K562 (cell line): ENCODE measurements around the gene CIAO3. TPM values are rescaled to one million over a fixed set of nuclear protein-coding genes. Genes with fewer than 3 reads are reported as not detected.

Experiments used
- CC2D1A ChIP-seq: fragments of 450-650 bp; IDR thresholded peaks from 2 replicates; pipeline ENCODE4 v1.6.1; 2017; ENCODE audit warnings: mild to moderate bottlenecking
- CCAR2 ChIP-seq: fragments of 200-400 bp; formaldehyde crosslinking; IDR thresholded peaks from 2 replicates; pipeline ENCODE4 v1.6.1; 2017; ENCODE audit warnings: mild to moderate bottlenecking, low read depth, low read length
- ESRRB ChIP-seq: fragments of 250-450 bp; sonication (Bioruptor Pico); IDR thresholded peaks from 2 replicates; pipeline ENCODE4 v1.5.0; 2020; ENCODE audit warnings: mild to moderate bottlenecking, moderate library complexity, borderline replicate concordance
- FOXJ2 ChIP-seq: fragments of 200-800 bp; sonication (Bioruptor generic); IDR thresholded peaks from 2 replicates; pipeline ENCODE4 v1.6.1; 2016; ENCODE audit warnings: missing genetic modification characterization, missing compliant biosample characterization
- KAT8 ChIP-seq: fragments of 450-650 bp; IDR thresholded peaks from 2 replicates; pipeline ENCODE4 v1.6.1; 2016; ENCODE audit warnings: low read depth, mild to moderate bottlenecking
- KLF1 ChIP-seq: fragments of 450-650 bp; IDR thresholded peaks from 2 replicates; pipeline ENCODE4 v1.6.1; 2016; ENCODE audit warnings: missing genetic modification characterization, missing compliant biosample characterization
- LARP7 ChIP-seq: fragments of 450-650 bp; IDR thresholded peaks from 2 replicates; pipeline ENCODE4 v1.6.1; 2016
- NFRKB ChIP-seq: fragments of 450-650 bp; IDR thresholded peaks from 2 replicates; pipeline ENCODE4 v1.6.1; 2016; ENCODE audit warnings: low read depth
- PRMT5 ChIP-seq: sonication (generic); formaldehyde crosslinking; IDR thresholded peaks from 2 replicates; pipeline ENCODE4 v1.5.0; 2020; ENCODE audit warnings: missing genetic modification reagents
- SMARCC2 ChIP-seq: fragments of 450-650 bp; IDR thresholded peaks from 2 replicates; pipeline ENCODE4 v1.6.1; 2017; ENCODE audit warnings: antibody characterized with exemption, moderate library complexity, mild to moderate bottlenecking, low read depth
- SMC3 ChIP-seq: conservative IDR thresholded peaks from 2 replicates; pipeline ENCODE4 v1.6.1; 2011; ENCODE audit warnings: low read depth, low read length, improper control_type of control experiment; ENCODE audit not compliant: insufficient read depth
- TBP ChIP-seq: optimal IDR thresholded peaks from 2 replicates; pipeline ENCODE3; 2011; ENCODE audit warnings: low read depth, low read length, improper control_type of control experiment
- TCF7 ChIP-seq: sonication (generic); IDR thresholded peaks from 2 replicates; pipeline ENCODE4 v1.6.1; 2016; ENCODE audit warnings: antibody characterized with exemption, borderline replicate concordance
- TEAD4 ChIP-seq, 2 experiments: sonication (generic) in 1 of 2; formaldehyde crosslinking in 1 of 2; IDR thresholded peaks; 2 replicates each; pipeline versions ENCODE4 v1.6.1 to v1.8.0; 2012 to 2022; ENCODE audit warnings: borderline replicate concordance in 1 of 2, inconsistent platforms in 1 of 2, low read length in 1 of 2, mild to moderate bottlenecking in 1 of 2, missing genetic modification reagents in 1 of 2
- ZNF766 ChIP-seq: fragments of 200-800 bp; sonication (Bioruptor generic); conservative IDR thresholded peaks from 2 replicates; pipeline ENCODE4 v1.6.1; 2016; ENCODE audit warnings: missing genetic modification characterization, missing compliant biosample characterization
- ZSCAN32 ChIP-seq: fragments of 450-650 bp; formaldehyde crosslinking; IDR thresholded peaks from 2 replicates; pipeline ENCODE4 v1.4.0; 2020; ENCODE audit warnings: mild to moderate bottlenecking, moderate library complexity
- polyA plus RNA-seq, 8 experiments: library from polyadenylated mRNA; depleted of rRNA in 4 of 8; stranded (reverse) in 5 of 8; unstranded in 3 of 8; fragments of >200 nt; fragmentation: Nextera tagmentation in 2 of 8; fragmentation: Illumina TruSeq in 1 of 8; extraction: Ambion mirVana in 2 of 8; extraction: Trizol in 1 of 8; gene quantifications; 2 replicates each; pipeline versions ENCODE4 v1.2.1 to v1.2.3, GENCODE V29; 2011 to 2014; ENCODE audit warnings: inconsistent platforms in 1 of 8, missing spikeins in 1 of 8
- total RNA-seq, 7 experiments: library from RNA; depleted of rRNA in 6 of 7; stranded (reverse); fragments of >200 nt in 6 of 7; fragmentation: Illumina TruSeq in 2 of 7; extraction: Trizol in 2 of 7; gene quantifications; 2 replicates each; pipeline versions ENCODE4 v1.2.1 to v1.2.3, GENCODE V29; 2011 to 2021; ENCODE audit warnings: low replicate concordance in 1 of 7
- TF ChIP-seq, protein P1 (sequence below): fragments of 200-800 bp; sonication (Bioruptor generic); IDR thresholded peaks from 2 replicates; pipeline ENCODE4 v1.6.1; 2016; ENCODE audit warnings: missing genetic modification characterization, missing compliant biosample characterization
- TF ChIP-seq, protein P2 (sequence below): fragments of 250-450 bp; sonication (Bioruptor Pico); IDR thresholded peaks from 2 replicates; pipeline ENCODE4 v1.4.0; 2020; ENCODE audit warnings: mild to moderate bottlenecking, moderate library complexity, borderline replicate concordance
- TF ChIP-seq, protein P3 (sequence below): fragments of 250-450 bp; sonication (Bioruptor Pico); IDR thresholded peaks from 2 replicates; pipeline ENCODE4 v1.5.0; 2021
- TF ChIP-seq, protein P4 (sequence below): fragments of 450-650 bp; IDR thresholded peaks from 2 replicates; pipeline ENCODE4 v1.6.1; 2016; ENCODE audit warnings: low read depth, mild to moderate bottlenecking, moderate library complexity

The CIAO3 gene
- total and polyA plus RNA-seq, 9 of the 15 experiments (the other 6 are each of a cell fraction or from before 2014, with no cell fraction given) = 2.2 to 35.6 (median 18.7) TPM

DNA sequence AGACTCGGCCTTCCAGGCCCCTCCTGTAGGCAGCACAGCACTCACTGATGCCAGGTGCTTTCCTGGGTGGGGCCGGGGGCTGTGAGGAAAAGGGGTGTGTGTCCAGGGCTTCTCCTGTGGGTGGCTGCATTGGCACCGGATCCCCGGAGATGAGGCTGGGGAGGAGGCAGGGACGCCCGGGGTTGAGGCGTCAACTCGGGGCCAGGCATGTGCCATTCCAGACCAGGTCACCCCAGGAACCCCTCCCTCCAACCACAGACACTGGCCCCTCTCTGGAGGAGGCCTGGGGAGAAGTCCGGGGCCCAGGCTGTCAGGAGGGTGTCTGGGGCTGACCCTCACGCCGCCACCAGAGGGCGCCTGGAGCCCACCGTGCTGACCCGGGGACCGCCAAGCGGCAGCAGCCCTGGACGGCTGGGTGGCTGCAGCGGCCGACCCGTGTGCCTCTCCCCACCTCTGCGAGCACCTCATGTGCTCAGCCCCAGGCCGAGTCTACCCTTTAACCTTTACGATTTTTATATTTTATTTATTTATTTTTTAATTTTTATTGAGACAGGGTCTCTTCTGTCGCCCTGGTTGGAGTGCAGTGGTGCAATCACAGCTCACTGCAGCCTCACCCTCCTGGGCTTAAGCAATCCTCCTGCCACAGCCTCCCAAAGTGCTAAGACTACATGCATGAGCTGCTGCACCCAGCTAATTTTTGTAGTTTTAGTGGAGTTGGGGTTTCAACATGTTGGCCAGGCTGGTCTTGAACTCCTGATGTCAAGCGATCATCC is 29.1 kb downstream of the CIAO3 start (continued):
- TF ChIP-seq, protein P1, sequence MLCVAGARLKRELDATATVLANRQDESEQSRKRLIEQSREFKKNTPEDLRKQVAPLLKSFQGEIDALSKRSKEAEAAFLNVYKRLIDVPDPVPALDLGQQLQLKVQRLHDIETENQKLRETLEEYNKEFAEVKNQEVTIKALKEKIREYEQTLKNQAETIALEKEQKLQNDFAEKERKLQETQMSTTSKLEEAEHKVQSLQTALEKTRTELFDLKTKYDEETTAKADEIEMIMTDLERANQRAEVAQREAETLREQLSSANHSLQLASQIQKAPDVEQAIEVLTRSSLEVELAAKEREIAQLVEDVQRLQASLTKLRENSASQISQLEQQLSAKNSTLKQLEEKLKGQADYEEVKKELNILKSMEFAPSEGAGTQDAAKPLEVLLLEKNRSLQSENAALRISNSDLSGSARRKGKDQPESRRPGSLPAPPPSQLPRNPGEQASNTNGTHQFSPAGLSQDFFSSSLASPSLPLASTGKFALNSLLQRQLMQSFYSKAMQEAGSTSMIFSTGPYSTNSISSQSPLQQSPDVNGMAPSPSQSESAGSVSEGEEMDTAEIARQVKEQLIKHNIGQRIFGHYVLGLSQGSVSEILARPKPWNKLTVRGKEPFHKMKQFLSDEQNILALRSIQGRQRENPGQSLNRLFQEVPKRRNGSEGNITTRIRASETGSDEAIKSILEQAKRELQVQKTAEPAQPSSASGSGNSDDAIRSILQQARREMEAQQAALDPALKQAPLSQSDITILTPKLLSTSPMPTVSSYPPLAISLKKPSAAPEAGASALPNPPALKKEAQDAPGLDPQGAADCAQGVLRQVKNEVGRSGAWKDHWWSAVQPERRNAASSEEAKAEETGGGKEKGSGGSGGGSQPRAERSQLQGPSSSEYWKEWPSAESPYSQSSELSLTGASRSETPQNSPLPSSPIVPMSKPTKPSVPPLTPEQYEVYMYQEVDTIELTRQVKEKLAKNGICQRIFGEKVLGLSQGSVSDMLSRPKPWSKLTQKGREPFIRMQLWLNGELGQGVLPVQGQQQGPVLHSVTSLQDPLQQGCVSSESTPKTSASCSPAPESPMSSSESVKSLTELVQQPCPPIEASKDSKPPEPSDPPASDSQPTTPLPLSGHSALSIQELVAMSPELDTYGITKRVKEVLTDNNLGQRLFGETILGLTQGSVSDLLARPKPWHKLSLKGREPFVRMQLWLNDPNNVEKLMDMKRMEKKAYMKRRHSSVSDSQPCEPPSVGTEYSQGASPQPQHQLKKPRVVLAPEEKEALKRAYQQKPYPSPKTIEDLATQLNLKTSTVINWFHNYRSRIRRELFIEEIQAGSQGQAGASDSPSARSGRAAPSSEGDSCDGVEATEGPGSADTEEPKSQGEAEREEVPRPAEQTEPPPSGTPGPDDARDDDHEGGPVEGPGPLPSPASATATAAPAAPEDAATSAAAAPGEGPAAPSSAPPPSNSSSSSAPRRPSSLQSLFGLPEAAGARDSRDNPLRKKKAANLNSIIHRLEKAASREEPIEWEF (CRISPR knock-in tag) = no peak
- TF ChIP-seq TBP (no peak), ESRRB (CRISPR knock-in tag) (no peak), KAT8 (no peak), CC2D1A (0 out of 2 replicates have a peak, but pooled peaks have one; percentile 23), SMC3 (peak; percentile 95), LARP7 (no peak), TCF7 (no peak), TEAD4 (IDR thresholded peaks at IDR 0.05; ENCODE audit: low read length) (no peak), TEAD4 (CRISPR knock-in tag; IDR thresholded peaks at IDR 0.05; ENCODE audit: borderline replicate concordance) (no peak), PRMT5 (no peak), NFRKB (no peak), ZSCAN32 (CRISPR knock-in tag) (no peak), CCAR2 (no peak), ZNF766 (CRISPR knock-in tag) (no peak), SMARCC2 (no peak), FOXJ2 (tag) (no peak), KLF1 (no peak)
- TF ChIP-seq, protein P2, sequence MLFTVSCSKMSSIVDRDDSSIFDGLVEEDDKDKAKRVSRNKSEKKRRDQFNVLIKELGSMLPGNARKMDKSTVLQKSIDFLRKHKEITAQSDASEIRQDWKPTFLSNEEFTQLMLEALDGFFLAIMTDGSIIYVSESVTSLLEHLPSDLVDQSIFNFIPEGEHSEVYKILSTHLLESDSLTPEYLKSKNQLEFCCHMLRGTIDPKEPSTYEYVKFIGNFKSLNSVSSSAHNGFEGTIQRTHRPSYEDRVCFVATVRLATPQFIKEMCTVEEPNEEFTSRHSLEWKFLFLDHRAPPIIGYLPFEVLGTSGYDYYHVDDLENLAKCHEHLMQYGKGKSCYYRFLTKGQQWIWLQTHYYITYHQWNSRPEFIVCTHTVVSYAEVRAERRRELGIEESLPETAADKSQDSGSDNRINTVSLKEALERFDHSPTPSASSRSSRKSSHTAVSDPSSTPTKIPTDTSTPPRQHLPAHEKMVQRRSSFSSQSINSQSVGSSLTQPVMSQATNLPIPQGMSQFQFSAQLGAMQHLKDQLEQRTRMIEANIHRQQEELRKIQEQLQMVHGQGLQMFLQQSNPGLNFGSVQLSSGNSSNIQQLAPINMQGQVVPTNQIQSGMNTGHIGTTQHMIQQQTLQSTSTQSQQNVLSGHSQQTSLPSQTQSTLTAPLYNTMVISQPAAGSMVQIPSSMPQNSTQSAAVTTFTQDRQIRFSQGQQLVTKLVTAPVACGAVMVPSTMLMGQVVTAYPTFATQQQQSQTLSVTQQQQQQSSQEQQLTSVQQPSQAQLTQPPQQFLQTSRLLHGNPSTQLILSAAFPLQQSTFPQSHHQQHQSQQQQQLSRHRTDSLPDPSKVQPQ = no peak
- TF ChIP-seq, protein P3, sequence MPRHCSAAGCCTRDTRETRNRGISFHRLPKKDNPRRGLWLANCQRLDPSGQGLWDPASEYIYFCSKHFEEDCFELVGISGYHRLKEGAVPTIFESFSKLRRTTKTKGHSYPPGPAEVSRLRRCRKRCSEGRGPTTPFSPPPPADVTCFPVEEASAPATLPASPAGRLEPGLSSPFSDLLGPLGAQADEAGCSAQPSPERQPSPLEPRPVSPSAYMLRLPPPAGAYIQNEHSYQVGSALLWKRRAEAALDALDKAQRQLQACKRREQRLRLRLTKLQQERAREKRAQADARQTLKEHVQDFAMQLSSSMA (CRISPR knock-in tag) = no peak
- TF ChIP-seq, protein P4, sequence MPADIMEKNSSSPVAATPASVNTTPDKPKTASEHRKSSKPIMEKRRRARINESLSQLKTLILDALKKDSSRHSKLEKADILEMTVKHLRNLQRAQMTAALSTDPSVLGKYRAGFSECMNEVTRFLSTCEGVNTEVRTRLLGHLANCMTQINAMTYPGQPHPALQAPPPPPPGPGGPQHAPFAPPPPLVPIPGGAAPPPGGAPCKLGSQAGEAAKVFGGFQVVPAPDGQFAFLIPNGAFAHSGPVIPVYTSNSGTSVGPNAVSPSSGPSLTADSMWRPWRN = no peak
